ENCODE results near the gene DRC3. TPM values are rescaled to one million over a fixed set of nuclear protein-coding genes. Genes with fewer than 3 reads are reported as not detected.

Gene DRC3
- total and polyA plus RNA-seq, 10 of the 15 experiments (the other 5 are each of a cell fraction or from before 2014, with no cell fraction given), result 0.18 to 2.3 (median 0.60) TPM; not detected in 3

- ChIA-PET CTCF (no interaction called here), POLR2A (no interaction called here), RAD21 (ENCODE audit: unreplicated experiment) (interaction anchor here (1.2 kb wide), 1 partner anchor 8 kb away, joined by 5 read pairs; the partner anchor contains the start of genes DRC3 and TOM1L2), SMC1A (ENCODE audit: uncharacterized antibody, unreplicated experiment) (no interaction called here)
- H3K4me1 ChIP-seq (ENCODE audit: control insufficient read depth, insufficient read depth, low read length), result peaks cover 16% of the 10 kb centered on the region
- no TSS peak for BruUV-seq (replicated peaks)
- no peaks in the 10 kb centered on the region for H3K36me3 ChIP-seq (ENCODE audit: control insufficient read depth in 2 of 2, insufficient read depth in 2 of 2, low read length in 1 of 2)
- ATAC-seq, result no peak
- TF ChIP-seq ZNF274 (IDR thresholded peaks at IDR 0.05; ENCODE audit: insufficient read depth, insufficient read length) (no peak), BCL11A (IDR thresholded peaks at IDR 0.05; ENCODE audit: low read depth, low read length) (no peak), FOXK2 (IDR thresholded peaks at IDR 0.05) (no peak), ATF3 (IDR thresholded peaks at IDR 0.05; ENCODE audit: borderline replicate concordance, extremely low read depth, low read depth, low read length) (no peak), PAX5 (IDR thresholded peaks at IDR 0.05; ENCODE audit: borderline replicate concordance, low read depth, low read length) (no peak), RFX5 (IDR thresholded peaks at IDR 0.05; ENCODE audit: low read depth, low read length) (no peak), SPI1 (IDR thresholded peaks at IDR 0.05; ENCODE audit: borderline replicate concordance, insufficient read depth, low read depth, low read length) (no peak), TCF7 (IDR thresholded peaks at IDR 0.05; ENCODE audit: borderline replicate concordance) (no peak), ZBED1 (IDR thresholded peaks at IDR 0.05; ENCODE audit: borderline replicate concordance) (no peak), CBFB (IDR thresholded peaks at IDR 0.05; ENCODE audit: low read depth) (no peak), SUPT20H (IDR thresholded peaks at IDR 0.05; ENCODE audit: borderline replicate concordance, control insufficient read depth, low read depth, low read length) (no peak), FOS (IDR thresholded peaks at IDR 0.05; ENCODE audit: borderline replicate concordance, extremely low read depth, insufficient read length) (no peak), ATF2 (IDR thresholded peaks at IDR 0.05; ENCODE audit: low read length) (no peak), TCF12 (IDR thresholded peaks at IDR 0.05; ENCODE audit: low read depth, low read length) (no peak)
- no peaks in the 10 kb centered on the region; the same call in 1 of the 2 replicates for H3K79me2 ChIP-seq (ENCODE audit: control insufficient read depth, insufficient read depth, low read length)
- H3K4me3 ChIP-seq, result no peak overlapping the region
- no peaks in the 10 kb centered on the region for H4K20me1 ChIP-seq (ENCODE audit: control insufficient read depth, insufficient read depth)
- FAIRE-seq, result no peak
- DNase-seq (ENCODE audit: low read depth, low spot score), result no peak
- H3K9me3 ChIP-seq (replicated peaks; ENCODE audit: control insufficient read depth, insufficient read depth, low read length), result no peaks in the 10 kb centered on the region
- 75% methylated on average over 7 of the region's 7 CpGs for WGBS (ENCODE audit: insufficient coverage, insufficient replicate concordance, low lambda C conversion rate, missing lambda C conversion rate)
- no peak overlapping the region for H3K4me2 ChIP-seq (ENCODE audit: control insufficient read depth, insufficient read depth)
- intact Hi-C loops (cut with micrococcal nuclease; ENCODE audit: unreplicated experiment) (no loop called here), in situ Hi-C loops (cut with MboI) (no loop called here)
- no peak overlapping the region for H3K27ac ChIP-seq (ENCODE audit: control insufficient read depth, insufficient read depth)
- no peaks in the 10 kb centered on the region for H3K27me3 ChIP-seq (replicated peaks in 1 of 2; ENCODE audit: control insufficient read depth in 2 of 2, insufficient read depth in 2 of 2, low read length in 1 of 2)
- no peak overlapping the region for H2AFZ ChIP-seq (ENCODE audit: control insufficient read depth, low read depth, low read length)
- H3K9ac ChIP-seq (ENCODE audit: control insufficient read depth, insufficient read depth, low read length), result no peak overlapping the region
These were observed 8.8 kb upstream of the DRC3 start for GRCh38 chr17:17963694-17964436.
